H1 (cell line): Measurements from ENCODE around the gene EVPL. TPM values are rescaled to one million over a fixed set of nuclear protein-coding genes. Genes with fewer than 3 reads are reported as not detected.

Source experiments
- CTCF ChIA-PET: fragments of 300-600 bp; sonication (Branson Sonifier 250); formaldehyde crosslinking; loops from one replicate; lab custom pipeline; 2021; ENCODE audit not compliant: partially characterized antibody; lab: Charles Lee
- POLR2A ChIA-PET: fragments of 300-600 bp; sonication (Branson Sonifier 250); formaldehyde crosslinking; loops from one replicate; lab custom pipeline; 2021; ENCODE audit warnings: inconsistent platforms; ENCODE audit not compliant: partially characterized antibody; lab: Charles Lee
- DNase-seq, 2 experiments: peaks; one replicate each; pipeline versions ENCODE4 v3.0.0 to v3.0.0-alpha.2; 2010 to 2022; ENCODE audit warnings: low spot score in 2 of 2, low read depth in 1 of 2, mixed read lengths in 1 of 2
- FAIRE-seq: peaks from 2 replicates; lab custom pipeline; 2011; peaks lifted over from hg19 to GRCh38; lab: Jason Lieb, UNC
- H2AFZ ChIP-seq: 2 replicates; pipeline ENCODE4 v1.8.1; 2012; ENCODE audit warnings: low read length, inconsistent platforms
- H2AK5ac ChIP-seq: 2 replicates; pipeline ENCODE4 v1.6.1; 2013; ENCODE audit warnings: low read depth, low read length
- H2BK120ac ChIP-seq: replicated peaks from 2 replicates; pipeline ENCODE3; 2013; ENCODE audit warnings: low read depth, low read length, inconsistent platforms
- H2BK12ac ChIP-seq: 2 replicates; pipeline ENCODE4 v1.6.1; 2013; ENCODE audit warnings: low read depth, low read length
- H2BK15ac ChIP-seq: 2 replicates; pipeline ENCODE4 v1.6.1; 2013; ENCODE audit warnings: low read length
- H2BK20ac ChIP-seq: 2 replicates; pipeline ENCODE4 v1.6.1; 2013; ENCODE audit warnings: low read length
- H2BK5ac ChIP-seq: 2 replicates; pipeline ENCODE4 v1.6.1; 2013; ENCODE audit warnings: low read depth, low read length
- H3K14ac ChIP-seq: 2 replicates; pipeline ENCODE4 v1.6.1; 2013; ENCODE audit warnings: inconsistent platforms; ENCODE audit not compliant: insufficient read length
- H3K18ac ChIP-seq: 2 replicates; pipeline ENCODE4 v1.6.1; 2013; ENCODE audit warnings: low read length; ENCODE audit errors: extremely low read depth
- H3K23ac ChIP-seq: 2 replicates; pipeline ENCODE4 v1.6.1; 2013; ENCODE audit warnings: inconsistent platforms; ENCODE audit not compliant: insufficient read length
- H3K23me2 ChIP-seq: 2 replicates; pipeline ENCODE4 v1.6.1; 2013; ENCODE audit warnings: low read depth, low read length
- H3K27ac ChIP-seq: 2 replicates; pipeline ENCODE4 v1.6.1; 2011; ENCODE audit warnings: low read depth, low read length, inconsistent platforms
- H3K27me3 ChIP-seq, 4 experiments: replicated peaks in 1 of 4; 1 replicate in 1 of 4; 2 replicates in 3 of 4; pipeline versions ENCODE4 v1.6.1 to v1.8.1; 2011 to 2013; ENCODE audit warnings: low read length in 3 of 4, mild to moderate bottlenecking in 3 of 4, inconsistent platforms in 2 of 4, mixed read lengths in 2 of 4, moderate library complexity in 1 of 4; ENCODE audit not compliant: control insufficient read depth in 3 of 4, insufficient read depth in 3 of 4; ENCODE audit errors: extremely low read depth in 1 of 4
- H3K36me3 ChIP-seq, 4 experiments: 2 replicates each; pipeline versions ENCODE4 v1.6.1 to v1.8.1; 2011 to 2013; ENCODE audit warnings: mild to moderate bottlenecking in 4 of 4, low read length in 3 of 4, moderate library complexity in 2 of 4, control low read depth in 1 of 4, inconsistent platforms in 1 of 4; ENCODE audit not compliant: insufficient read depth in 4 of 4, control insufficient read depth in 2 of 4
- H3K4ac ChIP-seq: replicated peaks from 2 replicates; pipeline ENCODE3; 2013; ENCODE audit warnings: low read length, low read depth, mixed read lengths, inconsistent platforms; ENCODE audit not compliant: insufficient read length
- H3K4me1 ChIP-seq, 4 experiments: replicated peaks in 1 of 4; 1 replicate in 1 of 4; 2 replicates in 3 of 4; pipeline versions ENCODE4 v1.6.1 to v1.8.1; 2011 to 2013; ENCODE audit warnings: low read length in 3 of 4, inconsistent platforms in 2 of 4, mixed read lengths in 1 of 4; ENCODE audit not compliant: insufficient read depth in 4 of 4, control insufficient read depth in 3 of 4
- H3K4me2 ChIP-seq, 2 experiments: 2 replicates each; pipeline versions ENCODE4 v1.6.1 to v1.8.1; 2011 to 2013; ENCODE audit warnings: low read depth in 2 of 2, low read length in 2 of 2, control low read depth in 1 of 2, inconsistent platforms in 1 of 2, mild to moderate bottlenecking in 1 of 2; ENCODE audit not compliant: insufficient read depth in 1 of 2
- H3K4me3 ChIP-seq, 4 experiments: fragments of 200-600, 300-600 bp in 1 of 4; sonication (generic), shearing (Covaris generic), sonication (Bioruptor Twin) in 1 of 4; 2 replicates each; pipeline versions ENCODE4 v1.5.1 to v1.8.1; 2011 to 2016; ENCODE audit warnings: low read length in 4 of 4, low read depth in 3 of 4, control low read depth in 2 of 4, inconsistent platforms in 2 of 4, mild to moderate bottlenecking in 2 of 4, mixed read lengths in 1 of 4, moderate library complexity in 1 of 4; ENCODE audit not compliant: insufficient read depth in 2 of 4; ENCODE audit errors: extremely low read depth in 1 of 4
- H3K56ac ChIP-seq: replicated peaks from 2 replicates; pipeline ENCODE3; 2013; ENCODE audit warnings: low read depth, mild to moderate bottlenecking, mixed read lengths, low read length, inconsistent platforms; ENCODE audit not compliant: insufficient read length
- H3K79me1 ChIP-seq: 2 replicates; pipeline ENCODE4 v1.6.1; 2013; ENCODE audit warnings: low read depth, low read length, control low read depth
- H3K79me2 ChIP-seq, 2 experiments: 2 replicates each; pipeline versions ENCODE4 v1.6.1 to v1.8.1; 2012 to 2013; ENCODE audit warnings: low read length in 2 of 2, mild to moderate bottlenecking in 2 of 2, inconsistent platforms in 1 of 2; ENCODE audit not compliant: insufficient read depth in 2 of 2, control insufficient read depth in 1 of 2
- H3K9ac ChIP-seq, 4 experiments: replicated peaks in 1 of 4; 1 replicate in 1 of 4; 2 replicates in 3 of 4; pipeline versions ENCODE4 v1.6.1 to v1.8.1; 2011 to 2013; ENCODE audit warnings: low read depth in 3 of 4, low read length in 3 of 4, control low read depth in 2 of 4, mild to moderate bottlenecking in 2 of 4, moderate library complexity in 2 of 4, inconsistent platforms in 1 of 4; ENCODE audit errors: extremely low read depth in 1 of 4
- H3K9me3 ChIP-seq, 2 experiments: 2 replicates each; pipeline versions ENCODE4 v1.6.1 to v1.8.1; 2012 to 2013; ENCODE audit warnings: mild to moderate bottlenecking in 2 of 2, moderate library complexity in 2 of 2, control low read depth in 1 of 2, inconsistent platforms in 1 of 2, low read depth in 1 of 2, low read length in 1 of 2, mixed read lengths in 1 of 2; ENCODE audit not compliant: insufficient read depth in 2 of 2
- H4K20me1 ChIP-seq, 2 experiments: replicated peaks in 1 of 2; 2 replicates each; pipeline versions ENCODE3 to v1.8.1; 2011 to 2013; ENCODE audit warnings: inconsistent platforms in 2 of 2, low read length in 2 of 2, mild to moderate bottlenecking in 1 of 2; ENCODE audit not compliant: insufficient read depth in 2 of 2, control insufficient read depth in 1 of 2
- H4K5ac ChIP-seq: 2 replicates; pipeline ENCODE4 v1.6.1; 2013; ENCODE audit warnings: low read length, low read depth, mixed read lengths, inconsistent platforms; ENCODE audit not compliant: insufficient read length
- H4K8ac ChIP-seq: 2 replicates; pipeline ENCODE4 v1.8.0; 2013; ENCODE audit warnings: mild to moderate bottlenecking, moderate library complexity, low read length, inconsistent platforms; ENCODE audit not compliant: insufficient read depth; ENCODE audit errors: extremely low read depth
- H4K91ac ChIP-seq: replicated peaks from 2 replicates; pipeline ENCODE3; 2013; ENCODE audit warnings: low read length, mixed read lengths, inconsistent platforms; ENCODE audit not compliant: insufficient read length
- KDM1A ChIP-seq: fragments of 200-600, 300-600 bp; sonication (generic); IDR thresholded peaks from 2 replicates; pipeline ENCODE4 v1.7.1; 2016; ENCODE audit warnings: mild to moderate bottlenecking, low read length, borderline replicate concordance
- KDM5A ChIP-seq: fragments of 200-600 bp; IDR thresholded peaks from 2 replicates; pipeline ENCODE4 v1.7.1; 2012; ENCODE audit warnings: mild to moderate bottlenecking, low read length, inconsistent platforms, mixed read lengths
- PHF8 ChIP-seq: fragments of 200-600 bp; sonication (generic); conservative IDR thresholded peaks from 2 replicates; pipeline ENCODE4 v1.7.1; 2012; ENCODE audit warnings: low read depth, mild to moderate bottlenecking, inconsistent platforms, low read length, moderate library complexity
- SP2 ChIP-seq: IDR thresholded peaks from 2 replicates; pipeline ENCODE4 v1.6.1; 2012; ENCODE audit warnings: mild to moderate bottlenecking, low read length, inconsistent platforms
- WGBS, 2 experiments: shearing (Covaris generic) in 1 of 2; methylation state at CpG; one replicate each; pipeline versions ENCODE4 v1.1.6 to v1.1.7; 2013 to 2015; ENCODE audit warnings: low lambda C conversion rate in 2 of 2, mixed read lengths in 2 of 2, inconsistent platforms in 1 of 2, low coverage in 1 of 2, missing lambda C conversion rate in 1 of 2; ENCODE audit not compliant: insufficient replicate concordance in 2 of 2, insufficient coverage in 1 of 2, insufficient read length in 1 of 2; ENCODE audit errors: extremely low coverage in 1 of 2, missing lambda C conversion rate in 1 of 2; 5-methylcytosine and 5-hydroxymethylcytosine counted together
- polyA plus RNA-seq, 7 experiments: library from polyadenylated mRNA; depleted of rRNA in 3 of 7; stranded (reverse) in 5 of 7; unstranded in 2 of 7; fragments of >200 nt in 5 of 7; fragments of 200-250 nt in 2 of 7; gene quantifications; 1 replicate in 5 of 7; 2 replicates in 1 of 7; 4 replicates in 1 of 7; pipeline versions ENCODE4 v1.2.1 to v1.2.3, GENCODE V29; 2011 to 2013; ENCODE audit warnings: missing spikeins in 2 of 7, mixed read lengths in 2 of 7
- total RNA-seq: library from RNA; stranded (reverse); fragmentation: NEBNext Ultra II Directional; extraction: Animal tissue kit (Norgen Biotek cat#: 25700); gene quantifications from 2 replicates; pipeline ENCODE4 v1.2.1, GENCODE V29; 2021

EVPL gene
- total and polyA plus RNA-seq, 2 of the 8 experiments (the other 6 are each of a cell fraction or from before 2014, with no cell fraction given), result 0.20 to 0.99 TPM

DNA sequence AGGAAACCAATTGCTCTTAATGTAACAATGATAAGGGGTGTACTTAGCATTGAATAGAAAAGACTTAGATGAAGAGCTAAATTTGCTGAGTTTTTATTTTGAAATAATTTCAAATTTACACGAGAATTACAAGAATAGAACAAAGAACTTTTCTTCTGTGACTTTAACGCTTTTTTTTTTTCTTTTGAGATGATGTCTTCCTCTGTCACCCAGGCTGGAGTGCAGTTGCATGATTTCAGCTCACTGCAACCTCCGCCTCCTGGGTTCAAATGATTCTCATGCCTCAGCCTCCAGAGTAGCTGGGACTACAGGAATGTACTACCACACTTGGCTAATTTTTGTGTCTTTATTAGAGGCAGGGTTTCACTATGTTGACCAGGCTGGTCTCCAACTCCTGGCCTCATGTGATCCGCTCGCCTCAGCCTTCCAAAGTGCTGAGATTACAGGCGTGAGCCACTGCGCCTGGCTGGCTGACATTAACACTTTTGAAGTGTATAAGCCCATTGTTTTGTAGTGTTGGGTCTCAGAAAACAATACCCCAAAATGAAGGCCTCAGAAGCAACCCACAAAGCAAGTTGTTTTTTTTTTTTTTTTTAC lies 46.0 kb downstream of the EVPL start:
- H3K23ac ChIP-seq, result no peak overlapping the region
- no peak overlapping the region for H3K4ac ChIP-seq
- H3K4me3 ChIP-seq, result no peak overlapping the region
- H2BK12ac ChIP-seq, result no peak overlapping the region
- no peak overlapping the region for H4K8ac ChIP-seq
- H3K4me1 ChIP-seq, result peaks cover 7 to 18% (median 13%) of the 10 kb centered on the region in 4 experiments
- FAIRE-seq (no peak), DNase-seq (no peak)
- ChIA-PET CTCF (interaction anchor here (0.6 to 1.8 kb wide), 5 partner anchors 19 to 231 kb away, joined by 3 to 12 read pairs (median 3); partner anchors contain the start of gene CDK3), POLR2A (interaction anchor here (0.9 to 1.7 kb wide), 4 partner anchors 15 to 122 kb away, joined by 3 to 6 read pairs (median 4); partner anchors contain the start of gene EXOC7)
- no peak overlapping the region for H2BK5ac ChIP-seq
- H3K27ac ChIP-seq, result no peak overlapping the region
- WGBS, 2 experiments, result 92% methylated on average over 7 of the region's 7 CpGs; no CpG with 5 or more reads in 1 of the 2 experiments
- no peak overlapping the region for H4K5ac ChIP-seq
- peak overlapping the region; percentile 93 for H2BK120ac ChIP-seq
- H3K79me1 ChIP-seq, result 0 out of 2 replicates have a peak, but pooled peaks cover 6% of the 10 kb centered on the region
- H3K79me2 ChIP-seq, result peaks cover 0 to 35% of the 10 kb centered on the region in 2 experiments; a peak in 3 of 4 replicates
- no peak overlapping the region for H3K4me2 ChIP-seq
- no peak overlapping the region for H4K91ac ChIP-seq
- H2BK20ac ChIP-seq, result no peak overlapping the region
- no peak overlapping the region for H3K9ac ChIP-seq
- no peak overlapping the region for H2AK5ac ChIP-seq
- TF ChIP-seq SP2 (no peak), KDM5A (no peak), PHF8 (no peak), KDM1A (no peak)
- H3K36me3 ChIP-seq, result peaks cover 0 to 7% (median 0%) of the 10 kb centered on the region in 4 experiments; a peak in 1 of 8 replicates
- H2BK15ac ChIP-seq, result no peak overlapping the region
- H2AFZ ChIP-seq, result no peak overlapping the region
- H3K56ac ChIP-seq, result no peak overlapping the region
- H4K20me1 ChIP-seq, result no peaks in the 10 kb centered on the region
- H3K23me2 ChIP-seq, result peaks cover 8% of the 10 kb centered on the region; the same call in 1 of the 2 replicates
- H3K27me3 ChIP-seq, result no peaks in the 10 kb centered on the region
- H3K9me3 ChIP-seq, result no peaks in the 10 kb centered on the region
- no peak overlapping the region for H3K18ac ChIP-seq
- no peak overlapping the region for H3K14ac ChIP-seq
